CD14-positive monocyte (primary cell): ENCODE results near the gene BCO2. TPM values are rescaled to one million over a fixed set of nuclear protein-coding genes. Genes with fewer than 3 reads are reported as not detected.

Experiments used
- DNase-seq, 3 donors: peaks; one replicate each; pipeline ENCODE4 v3.0.0-alpha.2; 2011 to 2022
- H2AFZ ChIP-seq: 2 replicates; pipeline ENCODE4 v1.6.0; 2012; ENCODE audit warnings: mild to moderate bottlenecking, low read depth, low read length, inconsistent platforms; ENCODE audit not compliant: insufficient read depth, poor library complexity, severe bottlenecking
- H3K27ac ChIP-seq, 2 donors: 1 replicate in 1 of 2; 2 replicates in 1 of 2; pipeline ENCODE4 v1.5.1; 2012 to 2013; ENCODE audit warnings: low read length in 2 of 2, control low read depth in 1 of 2, inconsistent platforms in 1 of 2, low read depth in 1 of 2, mild to moderate bottlenecking in 1 of 2
- H3K27me3 ChIP-seq, 2 donors: one replicate each; pipeline versions ENCODE4 v1.6.0 to v1.6.1; 2011 to 2013; ENCODE audit warnings: low read length in 2 of 2; ENCODE audit not compliant: control insufficient read depth in 2 of 2, insufficient read depth in 2 of 2
- H3K36me3 ChIP-seq, 2 donors: replicated peaks in 1 of 2; 1 replicate in 1 of 2; 2 replicates in 1 of 2; pipeline versions ENCODE4 v1.5.1 to v1.6.1; 2012 to 2013; ENCODE audit warnings: low read length in 2 of 2, control low read depth in 1 of 2, inconsistent platforms in 1 of 2, mild to moderate bottlenecking in 1 of 2; ENCODE audit not compliant: insufficient read depth in 2 of 2, control insufficient read depth in 1 of 2
- H3K4me1 ChIP-seq, 2 donors: 1 replicate in 1 of 2; 2 replicates in 1 of 2; pipeline versions ENCODE4 v1.5.1 to v1.6.1; 2012 to 2013; ENCODE audit warnings: low read length in 2 of 2, control low read depth in 1 of 2, inconsistent platforms in 1 of 2, mild to moderate bottlenecking in 1 of 2, moderate library complexity in 1 of 2; ENCODE audit not compliant: insufficient read depth in 2 of 2, control insufficient read depth in 1 of 2
- H3K4me2 ChIP-seq: replicated peaks from 2 replicates; pipeline ENCODE3; 2012; ENCODE audit warnings: low read length, moderate library complexity, mild to moderate bottlenecking; ENCODE audit not compliant: poor library complexity, severe bottlenecking; ENCODE audit errors: extremely low read depth
- H3K4me3 ChIP-seq, 3 experiments: fragments of 200-600 bp in 1 of 3; sonication (generic) in 1 of 3; replicated peaks in 1 of 3; 1 replicate in 2 of 3; 2 replicates in 1 of 3; pipeline ENCODE4 v1.5.1; 2011 to 2013; ENCODE audit warnings: low read length in 3 of 3, mild to moderate bottlenecking in 3 of 3, control low read depth in 2 of 3, low read depth in 2 of 3, inconsistent platforms in 1 of 3, moderate library complexity in 1 of 3
- H3K79me2 ChIP-seq: 2 replicates; pipeline ENCODE4 v1.6.0; 2012; ENCODE audit warnings: mild to moderate bottlenecking, control low read depth, inconsistent platforms, low read length, moderate library complexity; ENCODE audit not compliant: insufficient read depth
- H3K9ac ChIP-seq: 2 replicates; pipeline ENCODE4 v1.6.0; 2017; ENCODE audit warnings: low read length, mild to moderate bottlenecking; ENCODE audit not compliant: insufficient read depth, poor library complexity, severe bottlenecking
- H3K9me3 ChIP-seq, 2 donors: replicated peaks in 1 of 2; 1 replicate in 1 of 2; 2 replicates in 1 of 2; pipeline versions ENCODE4 v1.5.1 to v1.6.1; 2012 to 2013; ENCODE audit warnings: low read length in 2 of 2, control low read depth in 1 of 2; ENCODE audit not compliant: control insufficient read depth in 1 of 2, insufficient read depth in 1 of 2
- H4K20me1 ChIP-seq: 2 replicates; pipeline ENCODE4 v1.6.0; 2012; ENCODE audit warnings: mild to moderate bottlenecking, low read length, control low read depth, moderate library complexity; ENCODE audit not compliant: insufficient read depth
- H3K27ac Mint-ChIP-seq, 7 donors: one replicate each; pipeline ENCODE4 v1.8.0; 2020; ENCODE audit warnings: mild to moderate bottlenecking in 7 of 7, mixed read lengths in 7 of 7, moderate library complexity in 6 of 7, inconsistent platforms in 2 of 7
- H3K27me3 Mint-ChIP-seq, 3 donors: one replicate each; pipeline ENCODE4 v1.8.0; 2021 to 2022; ENCODE audit warnings: low read depth in 3 of 3, mild to moderate bottlenecking in 3 of 3, mixed read lengths in 3 of 3, moderate library complexity in 3 of 3, inconsistent platforms in 1 of 3
- H3K36me3 Mint-ChIP-seq, 2 donors: one replicate each; pipeline ENCODE4 v1.8.0; 2020; ENCODE audit warnings: mixed read lengths in 2 of 2, inconsistent platforms in 1 of 2, mild to moderate bottlenecking in 1 of 2
- H3K4me1 Mint-ChIP-seq: one replicate; pipeline ENCODE4 v1.8.0; 2020; ENCODE audit warnings: mild to moderate bottlenecking, mixed read lengths
- H3K4me3 Mint-ChIP-seq, 2 donors: one replicate each; pipeline ENCODE4 v1.8.0; 2020; ENCODE audit warnings: mild to moderate bottlenecking in 2 of 2, mixed read lengths in 2 of 2, moderate library complexity in 1 of 2
- H3K9me3 Mint-ChIP-seq, 7 donors: one replicate each; pipeline ENCODE4 v1.8.0; 2020 to 2022; ENCODE audit warnings: mixed read lengths in 7 of 7, mild to moderate bottlenecking in 6 of 7, moderate library complexity in 6 of 7, inconsistent platforms in 2 of 7
- CTCF ChIP-seq: fragments of 200-600 bp; IDR thresholded peaks from one replicate; pipeline ENCODE4 v1.8.0; 2022; ENCODE audit warnings: antibody characterized with exemption, mild to moderate bottlenecking
- WGBS: methylation state at CpG from one replicate; pipeline ENCODE4 v1.1.5; 2013; ENCODE audit warnings: missing lambda C conversion rate; ENCODE audit not compliant: insufficient coverage; 5-methylcytosine and 5-hydroxymethylcytosine counted together
- intact Hi-C, 2 donors: fragments of 100-400 bp; cut with micrococcal nuclease; formaldehyde crosslinking; loops; one replicate each; pipeline versions ENCODE4 v1.15.0 to v1.15.1; 2023
- polyA plus RNA-seq, 3 donors: library from polyadenylated mRNA; depleted of rRNA in 1 of 3; unstranded in 2 of 3; stranded (reverse) in 1 of 3; fragments of 300-500 nt in 2 of 3; fragments of >200 nt in 1 of 3; fragmentation: Illumina TruSeq in 2 of 3; gene quantifications; 1 replicate in 2 of 3; 2 replicates in 1 of 3; pipeline ENCODE4 v1.2.3, GENCODE V29; 2012 to 2021

The BCO2 gene
- polyA plus RNA-seq, 3 donors, result 0.20 to 1.9 TPM; not detected in 1

DNA sequence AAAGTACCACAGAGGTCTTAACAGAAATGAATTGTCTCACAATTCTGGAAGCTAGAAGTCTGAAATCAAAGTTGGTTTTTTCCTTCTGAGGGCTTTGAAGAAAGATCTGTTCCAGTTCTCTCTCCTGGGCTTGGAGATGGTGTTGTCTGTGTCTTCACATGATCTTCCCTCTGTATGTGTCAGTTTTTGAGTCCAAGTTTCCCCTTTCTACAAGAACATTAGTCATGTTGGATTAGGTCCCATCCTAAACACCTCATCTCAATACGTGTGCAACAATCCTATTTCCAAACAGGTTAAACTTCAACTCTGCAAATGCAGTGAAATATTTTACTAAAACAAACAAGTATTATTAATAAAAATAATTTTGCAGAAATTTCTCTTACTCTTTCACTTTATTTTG lies 47.8 kb downstream of the BCO2 start:
- Histone ChIP-seq H3K9ac (no peak overlapping the region), H4K20me1 (no peaks in the 10 kb centered on the region), H3K4me3 (no peak overlapping the region), H3K9me3 (no peaks in the 10 kb centered on the region), H3K79me2 (peaks cover 18% of the 10 kb centered on the region), H3K4me2 (no peak overlapping the region), H3K27ac (no peak overlapping the region), H3K27me3 (no peaks in the 10 kb centered on the region), H2AFZ (peak overlapping the region; percentile 11), H3K36me3 (peaks cover 0 to 1% of the 10 kb centered on the region in 2 donors), H3K4me1 (peaks cover 15 to 17% of the 10 kb centered on the region in 2 donors)
- H3K27ac Mint-ChIP-seq, result no peak overlapping the region
- no peak overlapping the region for H3K4me3 Mint-ChIP-seq
- peaks cover 25% of the 10 kb centered on the region for H3K4me1 Mint-ChIP-seq
- no CpG with 5 or more reads among the region's 1 CpG for WGBS
- no peak for TF ChIP-seq CTCF
- H3K27me3 Mint-ChIP-seq, result peaks cover 0 to 2% (median 0%) of the 10 kb centered on the region in 3 donors
- H3K9me3 Mint-ChIP-seq, result peaks cover 0 to 2% (median 0%) of the 10 kb centered on the region in 7 donors
- H3K36me3 Mint-ChIP-seq, result peaks cover 2% of the 10 kb centered on the region in 2 donors
- intact Hi-C loops, result loop anchor here in 1 of 2 donors (5.0 to 10.0 kb wide), 2 partner anchors 48 to 334 kb away; partner anchors contain the start of gene BCO2
- DNase-seq, result peak in 1 of 3 donors; percentile 13

DNA sequence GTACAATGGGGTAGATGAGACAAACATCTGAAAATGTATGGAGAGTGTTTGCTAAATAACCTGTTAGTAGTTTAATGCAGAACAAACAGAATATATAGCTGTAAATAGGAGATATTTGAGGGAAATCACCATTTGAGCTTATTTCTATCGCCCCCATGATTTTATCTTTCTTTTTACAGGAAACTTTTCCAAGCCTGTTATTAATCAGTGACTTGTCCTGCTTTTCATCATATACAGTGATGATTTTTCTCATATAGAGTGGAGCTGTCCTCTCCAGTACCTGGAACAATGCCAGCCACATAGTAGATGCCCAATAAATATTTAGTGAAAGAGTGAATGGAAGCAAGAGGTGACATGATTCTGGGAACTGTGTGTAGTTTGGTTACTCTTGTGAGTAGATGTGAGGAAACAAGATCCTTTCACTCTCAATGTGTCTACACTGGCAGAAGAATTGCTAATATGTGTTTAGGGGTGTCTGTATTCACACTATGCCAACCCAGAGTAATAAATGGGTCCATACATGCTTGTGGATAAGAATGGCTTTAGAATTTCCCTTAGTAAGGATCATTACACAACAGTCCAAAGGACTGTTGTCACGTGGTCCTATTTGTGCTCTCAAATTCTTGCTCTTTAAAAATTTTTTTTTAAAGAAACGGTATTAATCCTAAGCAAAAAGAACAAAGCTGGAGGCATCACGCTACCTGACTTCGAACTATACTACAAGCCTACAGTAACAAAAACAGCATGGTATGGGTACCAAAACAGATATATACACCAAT lies 48.6 kb downstream of the BCO2 start:
- Histone ChIP-seq H3K4me3 (no peak overlapping the region), H3K9ac (no peak overlapping the region), H4K20me1 (no peaks in the 10 kb centered on the region), H3K79me2 (peaks cover 25% of the 10 kb centered on the region), H3K36me3 (peaks cover 5 to 10% of the 10 kb centered on the region in 2 donors), H3K27ac (no peak overlapping the region), H3K9me3 (no peaks in the 10 kb centered on the region), H3K27me3 (no peaks in the 10 kb centered on the region), H2AFZ (no peak overlapping the region), H3K4me2 (no peak overlapping the region), H3K4me1 (peaks cover 15 to 17% of the 10 kb centered on the region in 2 donors)
- Mint-ChIP-seq H3K4me3 (no peak overlapping the region), H3K27ac (no peak overlapping the region), H3K36me3 (peaks cover 10% of the 10 kb centered on the region in 2 donors), H3K27me3 (peaks cover 0 to 2% (median 1%) of the 10 kb centered on the region in 3 donors), H3K9me3 (peaks cover 0 to 2% (median 0%) of the 10 kb centered on the region in 7 donors), H3K4me1 (peaks cover 29% of the 10 kb centered on the region)
- DNase-seq, result no peak
- no peak for TF ChIP-seq CTCF
- intact Hi-C loops, result loop anchor here in 1 of 2 donors (5.0 to 10.0 kb wide), 2 partner anchors 49 to 333 kb away; partner anchors contain the start of gene BCO2
- WGBS, result 100% methylated on average over 3 of the region's 5 CpGs
